HepG2 (cell line): ENCODE results near the gene HSF4. TPM values are rescaled to one million over a fixed set of nuclear protein-coding genes. Genes with fewer than 3 reads are reported as not detected.
A peak's percentile ranks its signal among the peaks of the same experiment; 100 is the strongest.

Source experiments
- ARNT2 ChIP-seq: sonication (generic); formaldehyde crosslinking; IDR thresholded peaks from 2 replicates; pipeline ENCODE4 v1.8.0; 2022; ENCODE audit warnings: mild to moderate bottlenecking, low read depth, missing genetic modification reagents, moderate library complexity
- E2F1 ChIP-seq: sonication (generic); formaldehyde crosslinking; IDR thresholded peaks from 2 replicates; pipeline ENCODE4 v1.5.0; 2020; ENCODE audit warnings: missing genetic modification reagents
- HDAC1 ChIP-seq: sonication (generic); formaldehyde crosslinking; IDR thresholded peaks from 2 replicates; pipeline ENCODE4 v1.5.1; 2020; ENCODE audit warnings: mild to moderate bottlenecking, missing genetic modification reagents
- PRDM15 ChIP-seq: sonication (generic); formaldehyde crosslinking; IDR thresholded peaks from 2 replicates; pipeline ENCODE4 v1.4.0; 2020; ENCODE audit warnings: missing genetic modification reagents
- RCOR2 ChIP-seq: IDR thresholded peaks from 2 replicates; pipeline ENCODE4 v1.6.1; 2016; ENCODE audit warnings: missing biosample characterization, missing genetic modification reagents
- RELA ChIP-seq: sonication (generic); formaldehyde crosslinking; IDR thresholded peaks from 2 replicates; pipeline ENCODE4 v1.4.0; 2020; ENCODE audit warnings: missing genetic modification reagents
- RFX1 ChIP-seq: fragments of 450-650 bp; IDR thresholded peaks from 2 replicates; pipeline ENCODE4 v1.6.1; 2017
- TIGD3 ChIP-seq: sonication (generic); formaldehyde crosslinking; IDR thresholded peaks from 2 replicates; pipeline ENCODE4 v1.5.1; 2020; ENCODE audit warnings: mild to moderate bottlenecking, missing genetic modification reagents, borderline replicate concordance
- XBP1 ChIP-seq: sonication (generic); formaldehyde crosslinking; IDR thresholded peaks from 2 replicates; pipeline ENCODE4 v1.5.0; 2020; ENCODE audit warnings: missing genetic modification reagents
- YEATS2 ChIP-seq: sonication (generic); formaldehyde crosslinking; IDR thresholded peaks from 2 replicates; pipeline ENCODE4 v1.4.0; 2020; ENCODE audit warnings: missing genetic modification reagents, borderline replicate concordance
- ZBTB37 ChIP-seq: sonication (generic); formaldehyde crosslinking; IDR thresholded peaks from 2 replicates; pipeline ENCODE4 v1.4.0; 2020; ENCODE audit warnings: mild to moderate bottlenecking, missing genetic modification reagents
- ZFP91 ChIP-seq: sonication (generic); formaldehyde crosslinking; IDR thresholded peaks from 2 replicates; pipeline ENCODE4 v1.9.0; 2022; ENCODE audit warnings: missing genetic modification reagents, mild to moderate bottlenecking, borderline replicate concordance
- ZNF256 ChIP-seq: sonication (generic); formaldehyde crosslinking; conservative IDR thresholded peaks from 2 replicates; pipeline ENCODE4 v1.4.0; 2020; ENCODE audit warnings: missing genetic modification reagents
- ZNF260 ChIP-seq: sonication (generic); formaldehyde crosslinking; IDR thresholded peaks from 2 replicates; pipeline ENCODE4 v1.4.0; 2020; ENCODE audit warnings: missing genetic modification reagents, low read depth, mild to moderate bottlenecking, borderline replicate concordance
- ZNF460 ChIP-seq: sonication (generic); formaldehyde crosslinking; IDR thresholded peaks from 2 replicates; pipeline ENCODE4 v1.5.1; 2020; ENCODE audit warnings: missing genetic modification reagents, mild to moderate bottlenecking, borderline replicate concordance
- ZNF468 ChIP-seq: sonication (generic); formaldehyde crosslinking; IDR thresholded peaks from 2 replicates; pipeline ENCODE4 v1.8.0; 2022; ENCODE audit warnings: mild to moderate bottlenecking, moderate library complexity, missing genetic modification reagents
- ZNF543 ChIP-seq: sonication (generic); formaldehyde crosslinking; IDR thresholded peaks from 2 replicates; pipeline ENCODE4 v1.4.0; 2020; ENCODE audit warnings: mild to moderate bottlenecking, missing genetic modification reagents
- ZNF614 ChIP-seq: IDR thresholded peaks from 2 replicates; pipeline ENCODE4 v1.6.1; 2018; ENCODE audit warnings: missing biosample characterization, missing genetic modification reagents, inconsistent platforms, borderline replicate concordance
- ZNF776 ChIP-seq: sonication (generic); formaldehyde crosslinking; IDR thresholded peaks from 2 replicates; pipeline ENCODE4 v1.4.0; 2020; ENCODE audit warnings: mild to moderate bottlenecking, missing genetic modification reagents
- polyA plus RNA-seq, 8 experiments: library from polyadenylated mRNA; depleted of rRNA in 3 of 8; stranded (reverse) in 7 of 8; unstranded in 1 of 8; fragments of >200 nt; fragmentation: Illumina TruSeq in 4 of 8; extraction: Trizol in 4 of 8; gene quantifications; 2 replicates each; pipeline versions ENCODE4 v1.2.1 to v1.2.3, GENCODE V29; 2011 to 2016; ENCODE audit warnings: low read depth in 4 of 8, missing spikeins in 1 of 8, mixed read lengths in 1 of 8; ENCODE audit not compliant: insufficient read depth in 1 of 8
- total RNA-seq, 5 experiments: library from RNA; depleted of rRNA; stranded (reverse); fragments of >200 nt; fragmentation: Illumina TruSeq; extraction: Trizol; gene quantifications; 2 replicates each; pipeline ENCODE4 v1.2.3, GENCODE V29; 2016; ENCODE audit warnings: low read depth in 1 of 5

HSF4 gene
- total and polyA plus RNA-seq, 2 of the 13 experiments (the other 11 are each of a cell fraction or from before 2014, with no cell fraction given) = 3.5 to 16.9 TPM

GRCh38 chr16:67173808-67174705 lies 9.5 kb downstream of the HSF4 start (continued):
- TF ChIP-seq ZFP91 (CRISPR knock-in tag) = peak; percentile 92
- TF ChIP-seq ZNF614 = peak; percentile 66; the same call in 1 of the 2 replicates
- TF ChIP-seq RCOR2 (CRISPR knock-in tag) = no peak
- TF ChIP-seq RELA (CRISPR knock-in tag) = peak; percentile 77; the same call in 1 of the 2 replicates
- TF ChIP-seq ZNF776 = peak; percentile 92
- TF ChIP-seq TIGD3 (CRISPR knock-in tag) = peak; percentile 93; the same call in 1 of the 2 replicates
- peak; percentile 66 for TF ChIP-seq YEATS2
- peak; percentile 85; the same call in 1 of the 2 replicates for TF ChIP-seq ZNF543 (CRISPR knock-in tag)
- no peak; the same call in 1 of the 2 replicates for TF ChIP-seq E2F1
- no peak for TF ChIP-seq ZNF460
- no peak for TF ChIP-seq RFX1
- peak; percentile 96 for TF ChIP-seq HDAC1 (CRISPR knock-in tag)
- no peak for TF ChIP-seq XBP1 (CRISPR knock-in tag)
- no peak; the same call in 1 of the 2 replicates for TF ChIP-seq ZNF468 (CRISPR knock-in tag)
- TF ChIP-seq ZNF256 (CRISPR knock-in tag) = no peak
- no peak for TF ChIP-seq ZNF260 (CRISPR knock-in tag)
- no peak for TF ChIP-seq PRDM15 (CRISPR knock-in tag)
- no peak for TF ChIP-seq ZBTB37 (CRISPR knock-in tag)
- peak; percentile 99 for TF ChIP-seq ARNT2
